NCI-H2196 treated with DMSO at 0.1 percent for 48 hours (cell line): ENCODE results near the gene TRAPPC2.
A peak's percentile ranks its signal among the peaks of the same experiment; 100 is the strongest.
"Not testable (repeated sequence)": the region's sequence is repeated elsewhere in the genome, so short reads cannot be mapped to it uniquely, and the experiment has no call there.

ENCODE experiments used
- DNase-seq: peaks from one replicate; lab custom pipeline; 2025; ENCODE audit not compliant: unreplicated experiment; lab: John Stamatoyannopoulos, UW

Gene TRAPPC2

DNA sequence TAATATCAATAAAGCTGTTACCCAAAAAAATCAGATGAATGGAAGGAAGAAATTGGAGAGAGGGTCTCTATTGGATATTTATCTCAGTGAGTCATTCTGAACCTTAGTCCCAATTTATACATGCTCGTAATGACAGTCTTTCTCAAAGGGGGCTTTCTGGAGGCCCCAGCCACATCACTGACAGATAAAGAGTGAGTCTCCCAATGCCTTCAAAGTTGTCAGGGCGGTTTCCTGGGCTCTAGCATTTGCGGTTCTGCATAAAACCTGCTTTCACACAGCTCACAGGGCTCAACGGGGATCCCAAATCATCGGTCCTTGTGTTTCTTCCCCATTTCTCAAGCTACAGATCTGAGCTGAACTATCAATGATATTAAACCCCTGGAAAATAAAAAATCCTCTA lies 64.2 kb downstream of the TRAPPC2 start:
- no peak for DNase-seq

DNA sequence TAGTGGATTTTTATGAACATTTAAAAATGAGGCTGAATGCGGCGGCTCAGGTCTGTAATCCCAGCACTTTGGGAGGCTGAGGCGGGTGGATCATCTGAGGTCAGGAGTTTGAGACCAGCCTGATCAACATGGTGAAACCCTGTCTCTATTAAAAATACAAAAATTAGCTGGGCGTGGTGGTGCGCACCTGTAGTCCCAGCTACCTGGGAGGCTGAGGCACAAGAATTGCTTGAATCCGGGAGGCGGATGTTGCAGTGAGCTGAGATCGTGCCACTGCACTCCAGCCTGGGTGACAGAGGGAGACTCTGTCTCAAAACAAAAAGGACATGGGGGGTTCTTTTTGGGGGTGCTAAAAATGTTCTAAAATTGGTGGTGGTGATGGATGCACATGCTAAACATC lies 64.7 kb downstream of the TRAPPC2 start:
- DNase-seq, result not testable (repeated sequence)

DNA sequence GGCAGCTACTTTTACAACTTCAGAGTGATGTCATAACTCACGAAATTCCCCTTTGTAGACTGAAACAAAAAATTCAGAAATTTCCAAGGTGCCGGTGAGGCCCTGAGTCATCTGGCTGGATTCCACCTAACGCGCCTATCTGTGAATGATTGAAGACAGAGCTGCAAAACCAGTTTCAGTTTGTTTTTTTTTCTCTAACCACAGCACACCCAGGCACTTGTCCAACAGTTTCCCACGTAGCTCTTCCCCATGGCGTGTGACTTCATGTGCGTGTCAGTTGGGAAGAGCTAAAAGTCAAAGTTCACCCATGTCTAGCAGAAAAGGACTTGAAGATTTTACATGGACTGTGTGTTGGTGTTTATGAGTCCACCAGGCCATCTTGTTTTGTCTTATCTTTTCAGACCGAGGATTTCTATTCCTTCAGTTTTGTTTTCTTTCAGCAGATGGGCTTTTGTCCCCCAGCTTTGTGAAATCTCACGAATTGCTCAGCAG lies 65.1 kb downstream of the TRAPPC2 start:
- peak; percentile 19 for DNase-seq

DNA sequence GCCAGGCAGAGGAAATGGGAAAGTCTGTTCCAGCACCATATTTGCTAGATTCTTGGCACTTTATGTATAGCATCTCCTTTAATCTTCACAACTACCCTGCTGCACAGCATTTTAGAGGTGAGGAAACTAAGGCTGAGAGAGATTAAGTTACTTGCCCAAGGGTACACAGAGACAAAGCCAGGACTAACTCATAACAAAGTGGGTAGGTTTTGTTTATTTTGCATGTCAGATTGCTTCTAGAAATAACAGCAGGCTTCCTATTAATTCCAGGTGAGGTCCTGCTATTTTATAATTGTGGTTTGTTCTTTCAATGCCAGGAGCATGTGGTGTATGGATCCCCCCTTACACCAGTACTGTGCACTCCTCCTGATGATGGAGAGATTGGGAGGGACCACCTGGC lies 66.5 kb downstream of the TRAPPC2 start:
- no peak for DNase-seq

DNA sequence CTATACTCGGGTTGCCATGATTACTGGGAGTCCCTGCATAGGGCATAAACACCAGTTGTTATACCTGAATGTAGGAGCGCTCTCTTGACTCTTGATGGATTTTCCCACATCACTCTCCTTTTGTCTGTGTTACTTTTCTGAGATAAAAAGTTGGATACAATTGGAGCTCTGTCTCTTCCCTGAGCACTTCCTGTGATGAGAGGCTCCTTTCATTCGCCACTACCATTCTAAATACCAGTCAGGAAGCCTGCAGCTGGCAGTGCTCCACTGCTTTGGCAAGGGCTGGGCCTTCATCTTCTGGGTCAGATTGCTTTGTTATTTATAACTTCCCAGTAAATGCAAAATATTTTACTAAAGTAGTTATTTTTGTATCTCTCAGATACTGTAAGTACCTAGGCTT lies 67.6 kb downstream of the TRAPPC2 start:
- no peak for DNase-seq

DNA sequence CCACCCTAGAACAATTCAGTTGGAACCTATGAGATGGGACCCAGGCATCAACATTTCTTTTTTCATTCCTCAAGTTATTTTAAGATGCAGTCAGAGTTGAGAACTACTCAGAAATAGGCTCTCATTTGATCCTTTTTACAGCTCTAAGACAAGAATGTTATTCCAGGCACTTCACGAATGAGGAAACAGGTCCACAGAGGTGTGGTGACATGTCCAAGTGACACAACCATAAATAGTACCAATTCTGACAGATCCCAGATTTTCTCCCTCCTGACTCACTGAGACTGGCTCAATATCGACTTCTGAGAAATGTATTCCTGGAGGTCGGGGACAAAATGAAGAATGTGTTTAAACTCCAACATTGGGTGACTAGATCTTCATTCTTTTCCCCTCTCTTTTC lies 70.4 kb downstream of the TRAPPC2 start:
- no peak for DNase-seq

DNA sequence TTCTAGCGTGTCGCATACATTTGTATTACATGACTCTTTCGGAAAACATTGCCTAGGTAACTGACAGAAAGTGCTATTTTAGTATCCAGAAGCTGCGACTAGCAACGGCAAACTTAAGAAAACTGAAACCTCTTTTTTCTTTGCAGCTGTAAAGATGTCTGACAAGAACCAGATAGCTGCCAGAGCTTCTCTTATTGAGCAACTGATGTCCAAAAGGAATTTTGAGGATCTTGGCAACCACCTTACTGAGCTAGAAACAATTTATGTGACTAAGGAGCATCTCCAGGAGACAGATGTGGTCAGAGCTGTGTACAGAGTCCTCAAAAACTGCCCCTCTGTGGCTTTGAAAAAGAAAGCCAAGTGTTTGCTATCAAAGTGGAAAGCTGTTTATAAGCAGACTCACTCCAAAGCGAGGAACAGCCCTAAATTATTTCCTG lies 72.0 kb downstream of the TRAPPC2 start:
- DNase-seq, result no peak
